Upper lobe of left lung (tissue), 6 donors: Measurements from ENCODE around the gene SLC8A3. TPM values are rescaled to one million over a fixed set of nuclear protein-coding genes. Genes with fewer than 3 reads are reported as not detected.

Experiments
- ATAC-seq, 2 donors: fragments of 200-7000 bp; cut with Tn5 transposase; one replicate each; pipeline ENCODE4 v1.9.1; 2022; ENCODE audit warnings: mild to moderate bottlenecking in 2 of 2, moderate library complexity in 2 of 2; ENCODE audit not compliant: low FRiP score in 2 of 2
- DNase-seq, 2 donors: peaks; one replicate each; pipeline ENCODE4 v3.0.0-alpha.2; 2019 to 2020
- H3K27ac ChIP-seq, 4 donors: fragments of 200-600 bp; sonication (generic); one replicate each; pipeline ENCODE4 v1.5.1; 2016 to 2019
- H3K27me3 ChIP-seq, 4 donors: fragments of 200-600 bp; sonication (generic); one replicate each; pipeline ENCODE4 v1.5.1; 2017 to 2019
- H3K36me3 ChIP-seq, 4 donors: fragments of 200-600 bp; sonication (generic); one replicate each; pipeline ENCODE4 v1.5.1; 2016 to 2019
- H3K4me1 ChIP-seq, 4 donors: fragments of 200-600 bp; sonication (generic); one replicate each; pipeline ENCODE4 v1.5.1; 2018 to 2019
- H3K4me3 ChIP-seq, 4 donors: fragments of 200-600 bp; sonication (generic); one replicate each; pipeline ENCODE4 v1.5.1; 2017 to 2019; ENCODE audit warnings: mild to moderate bottlenecking in 2 of 4, moderate library complexity in 1 of 4
- H3K9me3 ChIP-seq, 4 donors: fragments of 200-600 bp; sonication (generic); one replicate each; pipeline ENCODE4 v1.5.1; 2018 to 2019
- CTCF ChIP-seq, 6 experiments: fragments of 450-650 bp in 4 of 6; fragments of 200-600 bp in 2 of 6; sonication (generic) in 2 of 6; IDR thresholded peaks; one replicate each; pipeline ENCODE4 v1.5.1; 2016 to 2019; ENCODE audit warnings: antibody characterized with exemption in 6 of 6
- EP300 ChIP-seq, 4 donors: sonication (generic); formaldehyde crosslinking; IDR thresholded peaks; one replicate each; pipeline ENCODE4 v1.5.1; 2017; ENCODE audit warnings: antibody characterized with exemption in 4 of 4, control low read depth in 2 of 4
- POLR2A ChIP-seq, 4 donors: fragments of 450-650 bp; IDR thresholded peaks; one replicate each; pipeline ENCODE4 v1.5.1; 2016 to 2017; ENCODE audit warnings: antibody characterized with exemption in 4 of 4, mild to moderate bottlenecking in 2 of 4
- POLR2AphosphoS5 ChIP-seq, 2 donors: sonication (generic); formaldehyde crosslinking; IDR thresholded peaks; one replicate each; pipeline ENCODE4 v1.5.1; 2017; ENCODE audit warnings: antibody characterized with exemption in 2 of 2
- WGBS, 2 donors: methylation state at CpG; one replicate each; pipeline ENCODE4 v1.1.5; 2017 to 2018; 5-methylcytosine and 5-hydroxymethylcytosine counted together
- total RNA-seq, 6 donors: library from RNA; depleted of rRNA in 4 of 6; stranded (reverse); fragments of >200 nt in 4 of 6; gene quantifications; one replicate each; pipeline versions ENCODE4 v1.1.0 to v1.2.1, GENCODE V29; 2016 to 2021
- donor health status: DM: no; HTN: no; CAD: no; lungs with moderate emphysema.
- donor health status: DM: no; HTN: yes; CAD: no; lungs with severe emphysema.

The SLC8A3 gene
- total RNA-seq, 6 donors from 2014 or later = 0.49 to 1.4 (median 1.0) TPM

GRCh38 chr14:70023871-70024270 lies 164.9 kb downstream of the SLC8A3 start:
- H3K9me3 ChIP-seq = no peaks in the 10 kb centered on the region
- DNase-seq = no peak
- H3K27ac ChIP-seq = no peak overlapping the region
- H3K4me1 ChIP-seq = peaks cover 0 to 6% (median 1%) of the 10 kb centered on the region in 4 donors
- no peaks in the 10 kb centered on the region for H3K36me3 ChIP-seq
- no peak for ATAC-seq
- 59% methylated on average over 1 of the region's 1 CpG; no CpG with 5 or more reads in 1 of the 2 donors for WGBS, 2 donors
- no peaks in the 10 kb centered on the region for H3K27me3 ChIP-seq
- TF ChIP-seq CTCF (IDR thresholded peaks at IDR 0.05) (no peak), POLR2AphosphoS5 (IDR thresholded peaks at IDR 0.05) (no peak), EP300 (IDR thresholded peaks at IDR 0.05) (no peak), POLR2A (IDR thresholded peaks at IDR 0.05) (no peak)
- no peak overlapping the region for H3K4me3 ChIP-seq

- Histone ChIP-seq H3K27me3 (no peaks in the 10 kb centered on the region), H3K27ac (no peak overlapping the region), H3K4me3 (no peak overlapping the region), H3K9me3 (no peaks in the 10 kb centered on the region), H3K4me1 (peaks cover 5 to 12% (median 7%) of the 10 kb centered on the region in 4 donors), H3K36me3 (no peaks in the 10 kb centered on the region)
- 91 to 93% methylated on average over 13 to 15 of the region's 15 CpGs for WGBS, 2 donors
- TF ChIP-seq POLR2A (IDR thresholded peaks at IDR 0.05) = no peak
- no peak for TF ChIP-seq EP300 (IDR thresholded peaks at IDR 0.05)
- TF ChIP-seq POLR2AphosphoS5 (IDR thresholded peaks at IDR 0.05) = no peak
- TF ChIP-seq CTCF (IDR thresholded peaks at IDR 0.05) = no peak
- DNase-seq (no peak), ATAC-seq (no peak)
Measured at GRCh38 chr14:70022771-70023445, 165.8 kb downstream of the SLC8A3 start.

GRCh38 chr14:70021548-70022220 lies 167.1 kb downstream of the SLC8A3 start:
- Histone ChIP-seq H3K27ac (no peak overlapping the region), H3K9me3 (no peaks in the 10 kb centered on the region), H3K4me1 (peaks cover 5 to 12% (median 7%) of the 10 kb centered on the region in 4 donors), H3K27me3 (no peaks in the 10 kb centered on the region), H3K4me3 (no peak overlapping the region), H3K36me3 (no peaks in the 10 kb centered on the region)
- ATAC-seq = no peak
- DNase-seq = no peak
- no peak for TF ChIP-seq CTCF (IDR thresholded peaks at IDR 0.05)
- TF ChIP-seq POLR2A (IDR thresholded peaks at IDR 0.05) = no peak
- TF ChIP-seq EP300 (IDR thresholded peaks at IDR 0.05) = no peak
- TF ChIP-seq POLR2AphosphoS5 (IDR thresholded peaks at IDR 0.05) = no peak
- 74 to 78% methylated on average over 7 to 8 of the region's 8 CpGs for WGBS, 2 donors

- Histone ChIP-seq H3K27ac (no peak overlapping the region), H3K4me1 (peaks cover 5 to 12% (median 7%) of the 10 kb centered on the region in 4 donors), H3K36me3 (no peaks in the 10 kb centered on the region), H3K4me3 (no peak overlapping the region), H3K27me3 (no peaks in the 10 kb centered on the region), H3K9me3 (no peaks in the 10 kb centered on the region)
- ATAC-seq = no peak
- 69 to 71% methylated on average over 8 of the region's 8 CpGs for WGBS, 2 donors
- TF ChIP-seq POLR2A (IDR thresholded peaks at IDR 0.05) = no peak
- TF ChIP-seq EP300 (IDR thresholded peaks at IDR 0.05) = no peak
- TF ChIP-seq POLR2AphosphoS5 (IDR thresholded peaks at IDR 0.05) = no peak
- no peak for TF ChIP-seq CTCF (IDR thresholded peaks at IDR 0.05)
- DNase-seq = no peak
Measured at GRCh38 chr14:70020352-70021170, 168.2 kb downstream of the SLC8A3 start.
